Ecto neural progenitor cell (in vitro differentiated cells): Measurements from ENCODE around the gene ZNF467.
A peak's percentile ranks its signal among the peaks of the same experiment; 100 is the strongest.

Experiments used
- DNase-seq: peaks from one replicate; pipeline ENCODE4 v3.0.0-alpha.2; 2018; ENCODE audit warnings: low spot score

Gene ZNF467

DNA sequence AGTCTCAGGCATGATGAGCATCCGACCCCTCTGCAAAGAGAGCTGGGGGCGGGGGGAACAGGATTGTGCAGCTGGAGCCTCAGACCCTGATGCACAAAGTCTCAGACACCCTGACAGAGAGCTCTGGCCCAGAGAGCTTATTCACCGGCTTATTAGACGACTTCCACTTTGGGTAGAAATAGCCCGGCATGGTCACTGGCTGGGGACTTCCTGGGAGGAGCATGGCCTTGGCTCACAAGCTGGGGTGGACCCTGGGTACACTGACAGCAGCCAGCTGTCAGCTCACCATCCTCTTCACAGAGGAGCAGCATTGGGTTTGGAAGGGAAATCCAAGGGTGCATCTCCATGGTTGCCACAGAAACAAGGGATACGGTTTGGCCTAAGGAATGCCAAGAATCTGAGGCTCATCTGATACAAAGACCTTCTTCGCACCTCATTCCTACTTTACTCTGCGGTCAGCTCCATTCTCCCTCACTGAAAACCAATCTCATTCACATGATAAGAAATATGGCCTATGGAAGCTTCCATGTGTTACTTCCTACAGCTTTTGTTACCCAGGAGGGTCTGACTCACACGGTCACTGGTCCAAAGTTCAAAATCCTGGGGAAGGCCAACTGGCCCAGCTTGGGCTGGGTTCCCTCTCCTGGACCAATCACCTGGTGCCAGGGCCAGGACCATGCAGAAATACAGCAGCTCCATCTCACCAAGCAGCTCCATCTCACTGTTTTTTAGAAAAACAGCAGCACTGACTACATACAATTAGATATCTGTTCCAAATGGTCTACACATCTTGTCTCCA, 25.1 kb downstream of the ZNF467 start:
- no peak for DNase-seq

DNA sequence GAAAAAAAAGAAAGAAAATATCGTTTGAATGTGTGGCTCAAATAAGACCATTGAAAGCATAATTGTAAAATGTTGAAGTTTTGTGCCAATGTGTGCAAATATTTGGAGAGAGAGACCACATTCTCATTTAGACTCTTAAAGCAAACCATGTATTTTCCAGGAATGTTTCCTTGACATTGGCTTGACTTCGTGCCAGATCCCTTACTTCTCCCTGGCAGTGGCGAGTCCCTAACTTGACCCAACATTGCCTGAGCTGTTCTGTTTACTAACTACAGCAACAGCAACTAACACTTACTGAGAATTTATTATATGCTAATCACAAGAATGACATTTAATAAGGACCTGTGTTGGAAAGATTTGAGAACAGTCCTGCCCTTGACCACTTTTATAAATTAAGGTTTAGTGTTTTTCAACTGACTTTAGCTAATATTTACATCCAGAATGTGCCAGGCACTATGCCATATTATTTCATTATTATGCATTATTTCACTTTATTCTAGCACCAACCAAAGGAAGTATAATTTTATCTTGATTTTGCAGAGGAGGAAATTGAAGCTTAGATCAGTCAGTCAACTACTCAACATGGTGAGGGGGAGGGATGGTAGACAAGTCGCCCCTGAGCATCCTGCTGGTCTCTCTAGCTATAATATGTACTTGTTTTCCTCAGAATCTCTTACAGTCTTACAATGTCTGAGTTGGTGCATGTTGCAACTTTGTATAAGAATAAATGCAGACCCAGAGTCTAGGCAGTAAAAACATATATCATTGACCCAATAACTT, 29.7 kb downstream of the ZNF467 start:
- DNase-seq: no peak

DNA sequence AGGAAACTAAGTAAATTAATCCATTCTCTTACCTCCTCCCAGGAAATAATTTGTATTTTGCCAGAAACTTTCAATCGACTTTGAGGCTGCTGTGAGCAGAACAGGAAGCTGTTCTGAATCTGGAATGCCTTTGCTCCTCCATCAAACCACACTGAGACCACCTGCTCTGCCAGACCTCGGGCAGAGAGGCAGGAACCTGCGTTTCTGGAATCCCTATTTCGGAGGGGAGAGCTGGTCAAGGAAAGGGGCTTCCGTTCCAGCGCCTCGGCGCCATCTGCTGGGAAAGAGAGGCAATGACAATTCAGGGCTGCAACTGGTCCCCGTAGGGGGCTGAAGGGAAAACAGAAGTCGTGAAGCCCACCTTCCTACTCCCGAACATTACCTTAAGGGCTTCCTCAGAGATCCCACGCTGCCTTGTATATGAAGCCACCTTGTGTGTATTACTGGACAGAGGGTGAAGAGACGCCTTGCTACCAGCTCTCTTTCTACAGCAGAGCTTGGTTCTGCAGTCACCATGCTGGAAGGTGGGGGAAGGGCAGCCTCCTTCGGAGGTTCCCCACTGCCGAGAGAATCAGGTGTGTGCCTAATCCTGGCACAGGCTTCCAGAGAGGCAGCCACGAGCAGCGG, 31.2 kb downstream of the ZNF467 start:
- DNase-seq: peak; percentile 87

DNA sequence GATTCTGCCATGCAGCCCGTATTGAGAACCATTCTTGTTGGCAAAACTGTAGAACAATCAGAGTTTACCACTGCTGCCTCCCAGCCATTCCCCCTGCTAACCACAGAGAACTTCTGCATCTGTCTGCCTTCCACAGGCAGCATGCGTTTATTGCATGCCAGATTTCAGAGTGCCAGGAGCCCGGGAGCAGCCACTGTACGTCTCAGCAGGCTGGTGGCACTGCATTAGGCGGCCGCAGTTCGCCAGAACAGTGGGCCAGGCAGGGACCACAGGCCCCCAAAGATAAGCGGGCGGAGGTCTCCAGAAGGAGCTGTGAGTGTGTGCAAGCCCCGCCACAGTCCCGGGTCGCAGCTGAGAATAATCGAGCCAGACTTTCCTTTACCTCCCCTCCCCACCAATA, 31.8 kb downstream of the ZNF467 start:
- no peak for DNase-seq

DNA sequence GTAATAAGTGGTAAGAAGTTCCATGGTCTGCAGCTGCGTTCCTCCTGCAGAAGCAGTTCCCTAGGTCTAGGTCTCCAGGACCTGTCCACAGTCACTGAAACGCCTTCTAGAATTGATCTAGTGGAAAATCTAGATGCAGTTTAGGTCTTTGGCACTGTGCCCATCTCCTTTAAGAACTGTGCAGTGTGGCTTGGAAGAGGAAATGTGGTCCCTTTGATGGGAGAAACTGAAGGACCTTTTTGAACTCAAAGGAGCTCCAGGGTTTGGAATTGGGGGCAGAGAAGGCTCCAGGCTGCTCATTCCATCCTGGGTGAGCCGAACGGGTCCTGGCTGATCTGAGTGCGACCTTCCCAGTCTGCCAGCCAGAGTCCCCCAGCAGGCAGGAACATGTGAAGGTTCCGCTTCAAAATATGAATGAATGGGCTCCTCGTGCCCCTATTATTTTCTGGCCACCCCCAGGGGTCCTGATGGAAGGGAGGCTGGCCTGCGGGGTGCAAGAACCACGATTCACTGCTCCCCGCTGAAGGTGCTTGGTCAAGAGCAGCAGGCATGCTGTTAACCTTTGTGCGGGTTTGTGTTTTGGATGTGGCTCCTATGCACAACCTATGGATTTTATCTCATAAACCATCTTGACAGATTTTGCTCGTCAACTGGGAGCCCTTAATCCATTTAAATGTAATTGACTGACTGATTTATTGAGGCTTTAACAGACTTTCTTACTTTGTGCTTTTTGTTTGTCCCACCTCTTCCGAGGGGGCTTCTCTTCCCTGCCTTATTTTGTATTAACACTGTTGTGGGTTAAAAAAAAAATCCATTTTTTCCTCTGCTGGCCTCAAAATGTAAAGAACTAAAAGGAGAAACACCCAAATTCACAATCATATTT, 36.7 kb downstream of the ZNF467 start:
- no peak for DNase-seq

DNA sequence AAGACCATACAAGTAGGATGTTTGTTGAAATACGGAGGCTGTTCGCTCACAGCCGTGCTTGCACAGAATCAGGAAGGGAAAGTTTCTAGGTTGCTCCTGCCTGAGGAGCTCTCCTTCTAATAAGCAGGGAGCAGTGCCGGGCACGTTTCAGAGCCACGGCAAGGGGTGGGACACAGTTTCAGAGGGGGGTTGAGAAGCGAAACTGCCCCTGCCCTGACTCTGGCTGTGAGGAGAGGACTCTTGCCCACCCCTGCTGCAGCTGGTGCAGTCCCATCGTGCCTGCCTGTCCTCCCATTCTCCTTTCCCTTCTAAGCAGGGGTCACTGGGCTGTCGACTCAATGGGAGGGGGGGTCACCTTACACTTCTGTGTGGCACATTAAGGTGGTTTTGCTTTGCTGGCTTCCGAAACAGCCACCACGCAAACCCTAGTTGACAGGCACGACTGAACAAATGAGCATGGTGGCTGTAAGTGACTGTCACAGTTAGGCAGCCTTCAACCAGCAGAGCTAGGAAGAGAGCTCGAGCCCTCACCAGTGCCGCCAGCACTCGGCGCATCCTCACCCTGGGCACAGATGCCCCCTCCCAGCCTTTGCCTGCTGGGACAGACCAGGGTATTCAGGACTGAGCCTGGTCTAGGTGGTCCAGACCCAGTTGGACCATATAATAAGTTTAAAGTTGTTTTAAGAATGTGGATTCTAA, 37.5 kb downstream of the ZNF467 start:
- no peak for DNase-seq

DNA sequence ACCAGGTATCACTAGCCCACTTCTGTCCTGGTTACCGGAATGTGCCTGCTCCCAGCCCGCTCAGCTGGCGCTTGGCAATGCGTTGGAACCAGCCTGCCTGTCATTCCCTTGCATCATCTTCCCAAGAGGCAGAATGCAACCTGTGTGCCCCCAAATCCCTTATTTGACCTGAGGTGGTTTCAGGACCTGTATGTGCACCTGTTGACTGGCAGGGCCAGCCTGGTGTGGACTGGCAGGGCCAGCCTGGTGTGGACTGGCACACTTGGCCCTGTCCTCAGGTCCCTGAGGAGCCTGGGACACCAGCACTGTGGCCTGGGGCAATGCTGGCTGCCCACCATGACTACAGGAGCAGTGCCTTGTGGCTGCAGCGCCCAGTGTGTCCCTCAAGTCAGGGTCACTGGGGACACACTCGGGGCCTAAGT, 38.2 kb downstream of the ZNF467 start:
- DNase-seq: no peak

DNA sequence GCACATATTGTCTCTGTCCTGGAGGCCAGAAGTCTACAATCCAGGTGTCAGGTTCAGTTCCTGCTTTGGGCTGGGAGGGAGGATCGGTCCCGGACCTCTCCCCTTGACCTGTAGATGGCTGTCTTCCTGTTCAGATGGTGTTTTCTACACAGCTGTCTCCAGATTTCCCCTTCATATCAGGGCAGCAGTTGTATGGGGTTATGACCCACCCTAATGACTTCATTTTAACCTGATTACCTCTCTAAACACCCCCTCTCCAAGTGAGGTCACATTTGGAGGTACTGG, 38.7 kb downstream of the ZNF467 start:
- DNase-seq: no peak

DNA sequence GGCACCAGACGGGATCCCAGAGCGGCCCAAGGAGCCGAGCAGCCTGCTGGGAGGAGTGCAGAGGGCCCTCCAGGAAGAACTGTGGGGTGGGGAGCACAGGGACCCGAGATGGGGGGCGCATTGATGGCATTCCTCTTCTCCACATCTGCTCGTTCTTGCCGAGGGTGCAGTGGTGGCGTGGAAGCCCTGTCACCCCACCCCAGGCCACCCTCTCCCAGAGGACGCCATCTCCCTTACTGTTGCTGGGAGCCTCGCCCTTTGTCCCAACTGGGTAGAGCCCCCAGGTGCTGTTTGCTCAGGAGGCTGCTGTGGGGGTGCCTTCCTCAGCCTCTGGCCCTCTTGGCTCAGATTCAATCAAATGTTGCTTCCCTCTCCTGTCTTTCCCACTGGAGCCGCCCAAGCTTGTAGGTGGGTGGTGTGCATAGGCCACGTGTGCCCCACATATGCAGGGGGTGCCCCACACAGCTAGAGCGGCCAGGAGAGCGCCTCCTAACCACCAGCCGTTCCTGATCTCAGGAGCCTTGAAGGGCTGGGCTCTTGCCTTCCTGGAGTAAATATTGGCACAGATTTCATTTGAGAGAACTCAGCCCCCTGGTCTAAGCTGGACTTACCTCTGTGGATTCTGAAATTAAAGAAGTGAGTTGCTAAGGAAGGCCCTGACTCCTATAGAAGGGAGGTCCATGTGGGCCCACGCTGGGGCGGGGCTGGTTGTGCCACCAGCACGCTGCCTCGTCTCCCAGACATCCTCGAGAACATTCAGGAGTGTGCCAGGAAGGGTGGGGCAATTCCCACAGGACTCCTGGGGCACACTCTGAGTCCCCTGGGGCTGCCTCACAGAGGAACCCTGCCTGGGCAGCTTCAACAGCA, 39.2 kb downstream of the ZNF467 start:
- DNase-seq: no peak

DNA sequence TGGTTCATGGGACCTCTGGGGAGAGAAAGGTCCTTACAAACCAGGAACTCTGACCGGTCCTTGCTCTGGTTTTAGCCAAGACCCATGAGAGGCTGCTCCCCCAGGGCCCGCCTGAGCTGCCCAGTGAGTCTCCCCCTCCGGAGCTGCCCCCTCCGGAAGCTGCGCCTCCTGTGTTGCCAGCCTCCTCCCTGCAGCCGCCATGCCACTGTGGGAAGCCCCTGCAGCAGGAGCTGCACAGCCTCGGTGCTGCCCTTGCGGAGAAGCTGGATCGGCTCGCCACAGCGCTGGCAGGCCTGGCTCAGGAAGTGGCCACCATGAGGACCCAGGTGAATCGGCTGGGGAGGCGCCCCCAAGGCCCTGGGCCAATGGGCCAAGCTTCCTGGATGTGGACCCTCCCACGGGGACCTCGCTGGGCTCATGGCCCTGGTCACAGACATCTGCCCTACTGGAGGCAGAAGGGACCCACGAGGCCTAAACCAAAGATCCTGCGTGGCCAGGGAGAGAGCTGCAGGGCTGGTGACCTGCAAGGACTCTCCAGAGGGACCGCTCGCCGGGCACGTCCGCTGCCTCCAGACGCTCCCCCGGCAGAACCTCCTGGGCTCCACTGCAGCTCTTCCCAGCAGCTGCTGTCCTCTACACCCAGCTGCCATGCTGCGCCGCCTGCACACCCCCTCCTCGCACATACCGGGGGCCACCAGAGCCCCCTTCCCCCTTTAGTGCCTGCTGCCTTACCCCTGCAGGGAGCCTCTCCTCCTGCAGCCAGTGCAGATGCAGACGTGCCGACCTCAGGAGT, 40.1 kb downstream of the ZNF467 start:
- no peak for DNase-seq

DNA sequence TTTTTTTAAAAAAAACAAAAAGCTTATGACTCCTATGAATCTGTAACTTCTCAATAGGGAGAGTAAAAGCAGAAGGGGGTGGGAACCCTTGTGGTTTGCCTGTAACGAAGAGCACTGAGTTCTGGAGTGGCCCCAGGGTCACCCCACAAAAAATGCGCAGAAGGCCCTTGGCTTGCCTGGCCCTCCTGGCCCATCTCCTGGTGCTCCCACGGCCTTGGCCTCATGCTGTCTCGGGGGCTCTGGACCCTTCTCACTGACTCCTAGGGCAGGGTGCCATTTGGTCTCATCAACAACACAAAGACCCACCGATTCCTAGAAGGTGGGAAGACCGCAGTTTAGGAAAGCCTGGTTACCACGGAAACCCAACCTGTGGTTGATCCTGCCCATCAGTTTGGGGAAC, 40.8 kb downstream of the ZNF467 start:
- DNase-seq: no peak

DNA sequence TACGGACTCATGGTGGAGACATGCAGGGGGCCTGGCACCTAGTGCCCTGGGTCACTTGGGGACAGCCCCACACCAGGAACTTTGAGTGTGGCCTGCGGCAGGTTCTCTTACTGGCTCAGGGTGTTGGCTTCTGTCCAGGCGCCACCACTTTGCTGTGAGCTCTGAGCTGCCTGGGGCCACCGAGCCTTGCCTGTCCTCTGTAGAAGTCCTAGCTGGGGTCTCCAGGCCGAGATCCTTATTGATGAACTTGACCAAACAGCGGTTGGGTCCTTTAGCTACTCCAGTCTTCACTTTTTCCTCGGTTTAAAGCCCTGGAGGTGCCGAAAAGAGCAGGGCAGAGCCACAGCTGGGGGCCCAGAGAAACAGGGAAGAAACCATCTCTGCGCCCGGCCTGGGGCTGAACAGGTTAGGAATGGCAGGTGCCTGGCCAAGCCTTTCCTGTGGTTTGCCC, 41.3 kb downstream of the ZNF467 start:
- DNase-seq: no peak

DNA sequence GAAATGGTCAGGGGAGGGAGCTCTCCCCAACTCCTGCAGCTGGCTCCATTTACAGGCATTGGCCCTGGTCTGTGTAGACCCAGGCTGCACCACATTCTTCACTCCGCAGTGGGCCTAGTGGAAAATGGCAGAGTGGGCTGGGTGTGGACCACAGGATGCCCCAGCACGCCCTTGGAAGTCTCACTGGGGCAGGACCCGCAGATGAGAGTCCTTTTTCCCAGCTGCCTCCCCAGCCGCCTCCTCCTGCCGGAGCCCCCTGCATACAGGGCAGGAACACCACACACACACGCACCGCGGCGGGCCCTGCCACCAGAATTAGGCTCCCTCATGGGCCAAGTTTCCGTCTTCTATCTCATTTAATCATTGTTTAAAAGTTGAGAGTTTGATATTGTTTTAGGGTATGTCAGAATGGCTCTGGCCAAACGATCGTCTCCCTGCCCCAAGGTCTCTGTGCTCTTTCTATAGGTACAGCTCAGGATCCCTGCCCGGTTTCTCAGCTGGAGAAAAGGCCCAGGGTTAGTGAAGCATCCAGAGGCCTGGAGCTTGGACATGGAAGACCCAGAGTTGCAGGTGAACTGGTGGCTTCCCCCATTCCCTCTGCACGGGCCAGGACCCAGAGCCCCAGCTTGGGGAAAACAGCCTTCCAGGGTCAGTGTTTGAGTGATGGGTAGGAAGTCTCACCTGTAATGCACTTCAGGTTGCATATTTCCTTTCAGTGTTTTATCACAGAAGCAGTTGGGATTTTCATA, 42.0 kb downstream of the ZNF467 start:
- no peak for DNase-seq

DNA sequence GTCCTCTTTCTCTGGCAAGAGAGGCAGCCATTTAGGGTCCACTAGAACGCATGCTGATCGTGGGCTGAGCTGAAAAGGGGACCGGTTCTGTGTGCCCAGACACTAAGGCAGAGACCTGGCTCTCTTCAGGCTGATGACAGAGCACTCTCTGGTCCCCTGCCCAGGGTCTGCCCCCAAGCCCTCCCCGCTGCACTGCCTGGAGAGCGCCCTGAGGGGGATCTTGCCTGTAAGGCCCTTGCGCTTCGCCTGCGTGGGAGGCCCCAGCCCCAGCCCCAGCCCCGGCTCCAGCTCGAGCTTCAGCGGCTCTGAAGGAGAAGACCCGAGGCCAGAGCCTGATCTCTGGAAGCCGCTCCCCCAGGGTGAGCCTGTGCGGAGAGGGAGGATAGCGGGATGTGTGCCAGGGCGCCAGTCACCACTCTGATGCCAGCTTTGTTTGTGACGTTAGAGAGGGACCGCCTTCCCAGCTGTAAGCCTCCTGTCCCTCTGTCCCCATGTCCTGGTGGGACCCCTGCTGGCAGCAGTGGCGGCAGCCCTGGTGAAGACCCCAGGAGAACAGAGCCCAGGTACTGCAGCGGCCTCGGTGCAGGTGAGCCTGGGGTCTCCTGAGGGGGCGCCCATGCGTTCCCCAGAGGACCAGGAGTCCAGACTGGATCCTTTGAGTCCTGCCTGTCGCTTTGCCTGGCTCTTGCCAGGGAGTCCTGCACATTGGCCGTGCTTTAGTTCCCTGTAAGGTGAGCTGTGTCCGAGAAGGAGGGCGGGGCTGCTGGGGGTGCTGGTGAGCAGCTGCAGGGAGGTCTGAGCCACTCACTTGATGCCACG, 43.2 kb downstream of the ZNF467 start:
- no peak for DNase-seq

DNA sequence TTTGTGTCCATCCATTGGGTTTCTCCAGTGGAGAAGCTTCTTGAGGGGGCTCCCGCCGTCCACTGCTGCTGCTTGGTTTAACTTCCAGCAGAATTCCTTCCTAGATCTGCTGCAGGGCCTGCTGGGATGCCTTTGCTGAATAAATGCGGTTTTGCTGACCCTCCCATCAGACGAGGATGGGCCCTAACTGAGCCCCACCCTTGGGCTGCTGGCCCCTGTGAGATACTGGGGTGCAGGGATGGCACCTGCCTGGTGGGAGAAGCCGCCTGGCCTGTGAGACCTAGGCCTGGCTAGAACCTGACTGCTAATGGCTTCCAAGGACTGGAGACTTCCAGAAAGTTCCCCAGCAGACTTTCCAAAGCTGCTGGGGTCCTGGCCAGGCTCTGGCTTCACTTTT, 43.8 kb downstream of the ZNF467 start:
- DNase-seq: no peak

DNA sequence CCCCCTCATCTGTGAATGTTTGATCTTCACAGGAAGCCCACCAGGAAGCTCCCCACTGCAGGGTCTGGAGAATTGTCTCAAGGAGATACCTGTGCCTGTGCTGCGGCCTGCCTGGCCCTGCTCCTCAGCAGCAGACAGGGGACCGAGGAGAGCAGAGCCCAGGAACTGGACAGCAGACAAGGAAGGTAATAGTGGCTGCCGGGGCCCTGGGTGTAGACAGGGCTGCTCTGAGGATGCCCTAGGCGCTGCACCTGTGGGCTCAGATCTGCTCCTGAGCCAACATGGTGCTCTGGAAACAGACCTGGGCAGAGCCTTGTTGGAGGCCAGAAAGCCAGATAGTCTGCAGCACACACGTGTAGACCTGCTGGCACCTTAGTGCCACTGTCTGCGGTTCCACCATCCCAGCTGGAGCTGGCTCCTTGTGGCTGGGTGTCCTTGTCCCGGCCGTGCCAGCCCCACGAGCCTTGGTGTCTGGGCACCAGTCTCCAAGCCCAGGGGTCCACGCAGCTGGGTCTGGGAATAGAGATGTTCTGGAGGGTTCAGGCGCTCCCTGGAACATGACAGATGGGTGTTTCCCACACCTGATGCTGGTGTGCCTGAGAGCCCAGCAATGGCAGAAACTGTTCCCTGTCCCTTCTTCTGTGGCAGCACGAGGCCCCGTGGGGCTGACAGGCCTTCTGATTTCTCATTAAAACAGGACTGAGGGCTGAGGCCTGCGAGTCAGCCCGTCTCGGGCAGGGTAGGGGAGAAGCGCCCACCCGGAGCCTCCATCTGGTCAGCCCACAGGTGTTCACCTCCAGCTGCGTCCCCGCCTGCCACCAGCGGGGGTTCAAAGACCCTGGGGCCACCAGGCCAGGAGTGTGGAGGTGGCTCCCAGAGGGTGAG, 44.7 kb downstream of the ZNF467 start:
- DNase-seq: no peak

DNA sequence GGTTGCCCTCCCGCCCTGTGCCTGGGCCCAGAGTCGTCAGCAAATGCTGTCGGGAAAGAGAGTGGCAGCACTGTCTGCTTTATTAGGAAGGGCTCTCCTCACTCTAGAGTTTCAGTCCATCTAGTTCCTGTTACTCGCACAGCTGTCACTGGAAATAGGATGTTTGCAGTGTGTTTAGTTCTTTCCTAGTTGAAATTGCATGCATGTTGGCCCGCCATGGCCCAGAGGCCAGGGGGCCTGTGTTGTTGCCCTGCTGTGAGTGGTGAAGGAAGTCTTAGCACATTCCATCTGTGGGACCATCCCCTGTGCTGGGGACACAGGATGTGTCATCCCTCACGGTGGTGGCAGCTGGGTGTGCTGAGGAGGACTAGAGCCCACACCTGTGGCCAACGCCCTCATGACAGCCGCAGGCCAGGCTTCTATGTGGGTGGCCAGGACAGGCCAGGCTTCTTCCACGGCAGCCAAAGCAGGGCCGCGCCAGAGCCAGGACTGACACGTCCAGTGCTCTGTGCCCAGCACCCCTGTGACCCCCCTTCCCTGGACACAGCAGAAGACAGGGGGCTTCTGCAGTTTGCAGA, 45.4 kb downstream of the ZNF467 start:
- no peak for DNase-seq
